ENCODE measurements around the gene KIAA1958. TPM values are rescaled to one million over a fixed set of nuclear protein-coding genes. Genes with fewer than 3 reads are reported as not detected.

Gene KIAA1958
- total and polyA plus RNA-seq, 4 donors, result 0.99 to 7.1 (median 3.3) TPM

DNA sequence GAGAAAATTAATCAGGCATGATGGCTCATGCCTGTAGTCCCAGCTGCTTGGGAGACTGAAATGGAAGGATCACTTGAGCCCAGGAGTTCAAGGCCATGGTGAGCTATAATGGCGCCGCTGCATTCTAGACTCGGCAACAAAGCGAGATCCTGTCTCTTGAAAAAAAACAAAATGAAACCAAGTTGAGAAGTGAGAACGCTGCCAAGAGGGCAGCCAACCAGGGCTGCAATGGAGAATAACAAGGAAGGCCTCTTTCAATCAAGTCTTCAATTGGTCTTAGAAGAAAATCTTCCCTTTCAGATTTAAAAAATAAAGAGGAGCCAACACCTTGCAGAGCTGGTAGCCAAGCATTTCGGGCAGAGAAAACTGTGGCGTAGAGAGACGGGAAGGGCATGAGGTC, 14.7 kb downstream of the KIAA1958 start:
- no peak for DNase-seq (ENCODE audit: low spot score)
- Histone ChIP-seq H3K27ac (ENCODE audit: low read depth in 1 of 2, low read length in 2 of 2) (peak overlapping the region; percentile 20 to 43), H3K36me3 (ENCODE audit: control insufficient read depth in 4 of 4, insufficient read depth in 3 of 4, low read depth in 1 of 4, low read length in 3 of 4) (no peaks in the 10 kb centered on the region), H3K4me3 (ENCODE audit: low read depth in 1 of 3, low read length in 3 of 3) (no peak overlapping the region), H3K4me1 (ENCODE audit: control insufficient read depth in 4 of 4, insufficient read depth in 4 of 4, low read length in 3 of 4) (peaks cover 4 to 44% (median 18%) of the 10 kb centered on the region in 4 donors), H3K27me3 (ENCODE audit: control insufficient read depth in 4 of 4, insufficient read depth in 4 of 4, low read length in 3 of 4) (no peaks in the 10 kb centered on the region), H3K9me3 (ENCODE audit: control insufficient read depth in 4 of 4, low read length in 3 of 4) (no peaks in the 10 kb centered on the region), H3K9ac (ENCODE audit: low read depth in 1 of 2, low read length in 2 of 2) (no peak overlapping the region)
- 76% methylated on average over 8 of the region's 8 CpGs for WGBS
- TF ChIP-seq GABPA (IDR thresholded peaks at IDR 0.05 in 1 of 2, conservative IDR thresholded peaks at IDR 0.05 in 1 of 2) (no peak), YY1 (IDR thresholded peaks at IDR 0.05) (peak; percentile 43)

DNA sequence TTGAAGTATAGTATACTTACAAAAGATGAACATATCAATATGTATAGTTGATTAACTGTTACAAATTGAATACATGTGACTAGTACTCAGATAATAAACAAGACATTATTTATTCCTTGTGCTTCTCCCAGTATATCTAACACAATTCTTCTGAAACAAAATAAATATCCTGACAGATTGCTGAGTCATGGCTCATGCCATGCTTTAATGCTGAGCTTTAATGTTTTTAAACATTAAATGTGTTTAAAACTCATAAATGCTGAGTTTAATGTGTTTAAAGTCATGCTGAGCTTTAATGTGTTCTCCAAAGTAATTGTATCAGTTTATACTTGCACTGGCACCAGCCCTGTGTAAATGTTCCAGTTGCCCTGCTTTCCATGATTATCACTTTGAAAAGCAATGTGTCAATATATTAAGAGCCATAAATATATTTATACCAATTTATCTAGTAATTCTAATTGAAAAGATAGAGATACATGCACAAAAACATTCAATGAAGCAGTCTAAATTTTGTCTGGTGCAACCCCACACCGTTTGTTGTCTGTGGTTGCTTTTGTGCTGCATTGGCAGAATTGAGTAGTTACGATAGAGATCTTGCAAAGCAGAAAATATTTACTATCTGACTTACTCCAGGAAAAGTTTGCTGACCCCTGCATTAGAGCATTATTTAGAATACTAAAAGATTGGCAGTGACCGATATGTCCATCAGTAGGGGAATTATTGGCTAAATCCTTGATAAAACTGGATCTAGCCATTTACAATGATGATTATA, 15.7 kb downstream of the KIAA1958 start:
- Histone ChIP-seq H3K36me3 (ENCODE audit: control insufficient read depth in 4 of 4, insufficient read depth in 3 of 4, low read depth in 1 of 4, low read length in 3 of 4) (no peaks in the 10 kb centered on the region), H3K9me3 (ENCODE audit: control insufficient read depth in 4 of 4, low read length in 3 of 4) (no peaks in the 10 kb centered on the region), H3K4me1 (ENCODE audit: control insufficient read depth in 4 of 4, insufficient read depth in 4 of 4, low read length in 3 of 4) (peaks cover 3 to 44% (median 13%) of the 10 kb centered on the region in 4 donors), H3K4me3 (ENCODE audit: low read depth in 1 of 3, low read length in 3 of 3) (no peak overlapping the region), H3K27ac (ENCODE audit: low read depth in 1 of 2, low read length in 2 of 2) (peak overlapping the region; percentile 56 to 57), H3K27me3 (ENCODE audit: control insufficient read depth in 4 of 4, insufficient read depth in 4 of 4, low read length in 3 of 4) (no peaks in the 10 kb centered on the region), H3K9ac (ENCODE audit: low read depth in 1 of 2, low read length in 2 of 2) (no peak overlapping the region)
- WGBS, result 34% methylated on average over 3 of the region's 3 CpGs
- TF ChIP-seq YY1 (IDR thresholded peaks at IDR 0.05) (no peak), EGR1 (IDR thresholded peaks at IDR 0.05; ENCODE audit: low read depth in 2 of 2) (no peak), JUND (IDR thresholded peaks at IDR 0.05) (no peak), HNF4G (IDR thresholded peaks at IDR 0.05) (no peak), GABPA (IDR thresholded peaks at IDR 0.05 in 1 of 2, conservative IDR thresholded peaks at IDR 0.05 in 1 of 2) (no peak), SP1 (IDR thresholded peaks at IDR 0.05) (no peak), FOXA1 (IDR thresholded peaks at IDR 0.05) (no peak), RXRA (IDR thresholded peaks at IDR 0.05) (no peak), TAF1 (conservative IDR thresholded peaks at IDR 0.05) (no peak), RAD21 (IDR thresholded peaks at IDR 0.05) (no peak), NR2F2 (IDR thresholded peaks at IDR 0.05) (no peak), HNF4A (conservative IDR thresholded peaks at IDR 0.05) (no peak), FOXA2 (IDR thresholded peaks at IDR 0.05) (no peak)
- TF ChIP-seq, protein P1, sequence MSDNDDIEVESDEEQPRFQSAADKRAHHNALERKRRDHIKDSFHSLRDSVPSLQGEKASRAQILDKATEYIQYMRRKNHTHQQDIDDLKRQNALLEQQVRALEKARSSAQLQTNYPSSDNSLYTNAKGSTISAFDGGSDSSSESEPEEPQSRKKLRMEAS (IDR thresholded peaks at IDR 0.05), result no peak
- TF ChIP-seq, protein P2, sequence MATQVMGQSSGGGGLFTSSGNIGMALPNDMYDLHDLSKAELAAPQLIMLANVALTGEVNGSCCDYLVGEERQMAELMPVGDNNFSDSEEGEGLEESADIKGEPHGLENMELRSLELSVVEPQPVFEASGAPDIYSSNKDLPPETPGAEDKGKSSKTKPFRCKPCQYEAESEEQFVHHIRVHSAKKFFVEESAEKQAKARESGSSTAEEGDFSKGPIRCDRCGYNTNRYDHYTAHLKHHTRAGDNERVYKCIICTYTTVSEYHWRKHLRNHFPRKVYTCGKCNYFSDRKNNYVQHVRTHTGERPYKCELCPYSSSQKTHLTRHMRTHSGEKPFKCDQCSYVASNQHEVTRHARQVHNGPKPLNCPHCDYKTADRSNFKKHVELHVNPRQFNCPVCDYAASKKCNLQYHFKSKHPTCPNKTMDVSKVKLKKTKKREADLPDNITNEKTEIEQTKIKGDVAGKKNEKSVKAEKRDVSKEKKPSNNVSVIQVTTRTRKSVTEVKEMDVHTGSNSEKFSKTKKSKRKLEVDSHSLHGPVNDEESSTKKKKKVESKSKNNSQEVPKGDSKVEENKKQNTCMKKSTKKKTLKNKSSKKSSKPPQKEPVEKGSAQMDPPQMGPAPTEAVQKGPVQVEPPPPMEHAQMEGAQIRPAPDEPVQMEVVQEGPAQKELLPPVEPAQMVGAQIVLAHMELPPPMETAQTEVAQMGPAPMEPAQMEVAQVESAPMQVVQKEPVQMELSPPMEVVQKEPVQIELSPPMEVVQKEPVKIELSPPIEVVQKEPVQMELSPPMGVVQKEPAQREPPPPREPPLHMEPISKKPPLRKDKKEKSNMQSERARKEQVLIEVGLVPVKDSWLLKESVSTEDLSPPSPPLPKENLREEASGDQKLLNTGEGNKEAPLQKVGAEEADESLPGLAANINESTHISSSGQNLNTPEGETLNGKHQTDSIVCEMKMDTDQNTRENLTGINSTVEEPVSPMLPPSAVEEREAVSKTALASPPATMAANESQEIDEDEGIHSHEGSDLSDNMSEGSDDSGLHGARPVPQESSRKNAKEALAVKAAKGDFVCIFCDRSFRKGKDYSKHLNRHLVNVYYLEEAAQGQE (IDR thresholded peaks at IDR 0.05), result no peak
- TF ChIP-seq, protein P3, sequence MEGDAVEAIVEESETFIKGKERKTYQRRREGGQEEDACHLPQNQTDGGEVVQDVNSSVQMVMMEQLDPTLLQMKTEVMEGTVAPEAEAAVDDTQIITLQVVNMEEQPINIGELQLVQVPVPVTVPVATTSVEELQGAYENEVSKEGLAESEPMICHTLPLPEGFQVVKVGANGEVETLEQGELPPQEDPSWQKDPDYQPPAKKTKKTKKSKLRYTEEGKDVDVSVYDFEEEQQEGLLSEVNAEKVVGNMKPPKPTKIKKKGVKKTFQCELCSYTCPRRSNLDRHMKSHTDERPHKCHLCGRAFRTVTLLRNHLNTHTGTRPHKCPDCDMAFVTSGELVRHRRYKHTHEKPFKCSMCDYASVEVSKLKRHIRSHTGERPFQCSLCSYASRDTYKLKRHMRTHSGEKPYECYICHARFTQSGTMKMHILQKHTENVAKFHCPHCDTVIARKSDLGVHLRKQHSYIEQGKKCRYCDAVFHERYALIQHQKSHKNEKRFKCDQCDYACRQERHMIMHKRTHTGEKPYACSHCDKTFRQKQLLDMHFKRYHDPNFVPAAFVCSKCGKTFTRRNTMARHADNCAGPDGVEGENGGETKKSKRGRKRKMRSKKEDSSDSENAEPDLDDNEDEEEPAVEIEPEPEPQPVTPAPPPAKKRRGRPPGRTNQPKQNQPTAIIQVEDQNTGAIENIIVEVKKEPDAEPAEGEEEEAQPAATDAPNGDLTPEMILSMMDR (IDR thresholded peaks at IDR 0.05; ENCODE audit: low read depth, low read length, missing input control), result no peak
- TF ChIP-seq, protein P4, sequence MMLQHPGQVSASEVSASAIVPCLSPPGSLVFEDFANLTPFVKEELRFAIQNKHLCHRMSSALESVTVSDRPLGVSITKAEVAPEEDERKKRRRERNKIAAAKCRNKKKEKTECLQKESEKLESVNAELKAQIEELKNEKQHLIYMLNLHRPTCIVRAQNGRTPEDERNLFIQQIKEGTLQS (IDR thresholded peaks at IDR 0.05), result no peak
- TF ChIP-seq, protein P5, sequence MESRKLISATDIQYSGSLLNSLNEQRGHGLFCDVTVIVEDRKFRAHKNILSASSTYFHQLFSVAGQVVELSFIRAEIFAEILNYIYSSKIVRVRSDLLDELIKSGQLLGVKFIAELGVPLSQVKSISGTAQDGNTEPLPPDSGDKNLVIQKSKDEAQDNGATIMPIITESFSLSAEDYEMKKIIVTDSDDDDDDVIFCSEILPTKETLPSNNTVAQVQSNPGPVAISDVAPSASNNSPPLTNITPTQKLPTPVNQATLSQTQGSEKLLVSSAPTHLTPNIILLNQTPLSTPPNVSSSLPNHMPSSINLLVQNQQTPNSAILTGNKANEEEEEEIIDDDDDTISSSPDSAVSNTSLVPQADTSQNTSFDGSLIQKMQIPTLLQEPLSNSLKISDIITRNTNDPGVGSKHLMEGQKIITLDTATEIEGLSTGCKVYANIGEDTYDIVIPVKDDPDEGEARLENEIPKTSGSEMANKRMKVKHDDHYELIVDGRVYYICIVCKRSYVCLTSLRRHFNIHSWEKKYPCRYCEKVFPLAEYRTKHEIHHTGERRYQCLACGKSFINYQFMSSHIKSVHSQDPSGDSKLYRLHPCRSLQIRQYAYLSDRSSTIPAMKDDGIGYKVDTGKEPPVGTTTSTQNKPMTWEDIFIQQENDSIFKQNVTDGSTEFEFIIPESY (IDR thresholded peaks at IDR 0.05), result no peak
- DNase-seq (ENCODE audit: low spot score), result no peak

Measured in liver (tissue), 9 donors.